SK-N-SH (cell line): ENCODE results near the gene JOSD1. TPM values are rescaled to one million over a fixed set of nuclear protein-coding genes. Genes with fewer than 3 reads are reported as not detected.

Experiments used
- CTCF ChIA-PET: fragments of 300-600, 350-600 bp; formaldehyde crosslinking; extraction: SDS; loops from one replicate; lab custom pipeline; 2021; lab: Yijun Ruan, JAX
- POLR2A ChIA-PET: fragments of 350-600 bp; sonication (Branson Sonifier 250); formaldehyde crosslinking; extraction: SDS; loops from one replicate; lab custom pipeline; 2020; ENCODE audit warnings: antibody characterized with exemption, inconsistent platforms; lab: Yijun Ruan, JAX
- DNase-seq: peaks from one replicate; pipeline ENCODE4 v3.0.0; 2012
- H2AFZ ChIP-seq: fragments of 200-600 bp; sonication (generic); 2 replicates; pipeline ENCODE4 v1.8.1; 2016; ENCODE audit warnings: antibody characterized with exemption, mild to moderate bottlenecking, low read depth
- H3F3A ChIP-seq: fragments of 200-600 bp; sonication (generic); replicated peaks from 2 replicates; pipeline ENCODE3; 2016; ENCODE audit warnings: antibody characterized with exemption, mild to moderate bottlenecking; ENCODE audit not compliant: insufficient read depth
- H3K27ac ChIP-seq, 2 experiments: fragments of 200-500 bp in 1 of 2; fragments of 200-600 bp in 1 of 2; sonication (Bioruptor generic) in 1 of 2; sonication (generic), shearing (Covaris generic) in 1 of 2; 2 replicates each; pipeline versions ENCODE4 v1.5.1 to v1.6.1; 2014 to 2016; ENCODE audit warnings: low read depth in 2 of 2, inconsistent platforms in 1 of 2, low read length in 1 of 2, mild to moderate bottlenecking in 1 of 2, mixed read lengths in 1 of 2
- H3K27me3 ChIP-seq: fragments of 200-600 bp; sonication (generic), shearing (Covaris generic); 2 replicates; pipeline ENCODE4 v1.6.1; 2016; ENCODE audit warnings: mixed run types; ENCODE audit not compliant: insufficient read depth
- H3K36me3 ChIP-seq, 2 experiments: fragments of 200-500 bp in 1 of 2; fragments of 200-600 bp in 1 of 2; sonication (Bioruptor generic) in 1 of 2; sonication (generic) in 1 of 2; replicated peaks in 1 of 2; 2 replicates each; pipeline versions ENCODE3 to v1.5.1; 2014 to 2016; ENCODE audit warnings: low read length in 1 of 2, mild to moderate bottlenecking in 1 of 2; ENCODE audit not compliant: insufficient read depth in 2 of 2, control insufficient read depth in 1 of 2
- H3K4me1 ChIP-seq, 2 experiments: fragments of 200-500 bp in 1 of 2; fragments of 200-600 bp in 1 of 2; sonication (Bioruptor generic) in 1 of 2; sonication (generic), shearing (Covaris generic) in 1 of 2; 2 replicates each; pipeline versions ENCODE4 v1.5.1 to v1.6.1; 2014 to 2016; ENCODE audit warnings: low read depth in 1 of 2, low read length in 1 of 2, mixed run types in 1 of 2; ENCODE audit not compliant: insufficient read depth in 2 of 2, control insufficient read depth in 1 of 2
- H3K4me2 ChIP-seq: fragments of 200-600 bp; sonication (generic), shearing (Covaris generic); 2 replicates; pipeline ENCODE4 v1.6.1; 2017; ENCODE audit warnings: mixed run types
- H3K4me3 ChIP-seq, 2 experiments: fragments of 200-500 bp in 1 of 2; fragments of 200-600 bp in 1 of 2; sonication (Bioruptor generic) in 1 of 2; sonication (generic), shearing (Covaris generic) in 1 of 2; 2 replicates each; pipeline versions ENCODE4 v1.5.1 to v1.8.1; 2014 to 2016; ENCODE audit warnings: low read depth in 2 of 2, inconsistent platforms in 1 of 2, low read length in 1 of 2, mild to moderate bottlenecking in 1 of 2, mixed read lengths in 1 of 2, moderate library complexity in 1 of 2
- H3K79me2 ChIP-seq: fragments of 200-600 bp; sonication (generic); 2 replicates; pipeline ENCODE4 v1.8.1; 2017; ENCODE audit warnings: mild to moderate bottlenecking; ENCODE audit not compliant: insufficient read depth
- H3K9ac ChIP-seq: fragments of 200-600 bp; sonication (generic); 2 replicates; pipeline ENCODE4 v1.6.1; 2017; ENCODE audit warnings: mixed run types
- H3K9me2 ChIP-seq: fragments of 200-600 bp; sonication (generic); 2 replicates; pipeline ENCODE4 v1.6.1; 2017; ENCODE audit warnings: mixed run types
- H3K9me3 ChIP-seq: fragments of 200-600 bp; sonication (generic); 2 replicates; pipeline ENCODE4 v1.6.1; 2017; ENCODE audit warnings: mixed run types, mild to moderate bottlenecking, moderate library complexity
- H4K20me1 ChIP-seq: fragments of 200-600 bp; sonication (generic); 2 replicates; pipeline ENCODE4 v1.6.1; 2017; ENCODE audit warnings: mild to moderate bottlenecking, mixed run types; ENCODE audit not compliant: insufficient read depth
- ELF1 ChIP-seq: IDR thresholded peaks from 2 replicates; pipeline ENCODE4 v1.4.0; 2012
- FOSL2 ChIP-seq: IDR thresholded peaks from 2 replicates; pipeline ENCODE4 v1.4.0; 2012; ENCODE audit warnings: low read depth, mild to moderate bottlenecking, moderate library complexity, borderline replicate concordance
- GABPA ChIP-seq: IDR thresholded peaks from 2 replicates; pipeline ENCODE4 v1.4.0; 2012; ENCODE audit warnings: low read depth, mild to moderate bottlenecking
- GATA2 ChIP-seq: sonication (generic); formaldehyde crosslinking; IDR thresholded peaks from 2 replicates; pipeline ENCODE4 v1.5.0; 2020; ENCODE audit warnings: mild to moderate bottlenecking, missing genetic modification reagents
- PBX3 ChIP-seq: IDR thresholded peaks from 2 replicates; pipeline ENCODE4; 2012
- TAF1 ChIP-seq: IDR thresholded peaks from 2 replicates; pipeline ENCODE4 v1.6.1; 2012; ENCODE audit warnings: low read depth, mild to moderate bottlenecking, low read length, moderate library complexity, borderline replicate concordance
- WGBS: methylation state at CpG from one replicate; pipeline ENCODE4 v1.1.6; 2017; ENCODE audit warnings: low lambda C conversion rate; 5-methylcytosine and 5-hydroxymethylcytosine counted together
- polyA plus RNA-seq, 3 experiments: library from polyadenylated mRNA; depleted of rRNA; stranded (reverse); fragments of >200 nt; gene quantifications; 2 replicates each; pipeline ENCODE4 v1.2.3, GENCODE V29; 2012
- TF ChIP-seq, protein P1 (sequence below): IDR thresholded peaks from 2 replicates; pipeline ENCODE4 v1.4.0; 2012; ENCODE audit warnings: low read depth, borderline replicate concordance
- TF ChIP-seq, protein P2 (sequence below): IDR thresholded peaks from 2 replicates; pipeline ENCODE4 v1.4.0; 2012; ENCODE audit warnings: low read depth, borderline replicate concordance
- TF ChIP-seq, protein P3 (sequence below): IDR thresholded peaks from 2 replicates; pipeline ENCODE4 v1.4.0; 2012; ENCODE audit warnings: low read depth
- TF ChIP-seq, protein P4 (sequence below): IDR thresholded peaks from 2 replicates; pipeline ENCODE4 v1.6.1; 2012; ENCODE audit warnings: mild to moderate bottlenecking, low read depth, low read length, moderate library complexity

JOSD1 gene
- polyA plus RNA-seq, 1 of the 3 experiments (the other 2 are of a cell fraction), result 17.8 TPM

- Histone ChIP-seq H3K79me2 (peaks cover 51% of the 10 kb centered on the region), H3K9me2 (no peaks in the 10 kb centered on the region), H3K4me3 (peak overlapping the region; percentile 65 to 70), H3K9me3 (no peaks in the 10 kb centered on the region), H3K4me1 (peaks cover 10 to 20% of the 10 kb centered on the region in 2 experiments; a peak in 2 of 4 replicates), H3K27ac (peak overlapping the region; percentile 64 to 75), H3K27me3 (no peaks in the 10 kb centered on the region), H2AFZ (no peak overlapping the region), H3K9ac (peak overlapping the region; percentile 95), H4K20me1 (no peaks in the 10 kb centered on the region), H3K4me2 (peak overlapping the region; percentile 85), H3F3A (peaks cover 29% of the 10 kb centered on the region), H3K36me3 (no peaks in the 10 kb centered on the region)
- TF ChIP-seq, protein P1, sequence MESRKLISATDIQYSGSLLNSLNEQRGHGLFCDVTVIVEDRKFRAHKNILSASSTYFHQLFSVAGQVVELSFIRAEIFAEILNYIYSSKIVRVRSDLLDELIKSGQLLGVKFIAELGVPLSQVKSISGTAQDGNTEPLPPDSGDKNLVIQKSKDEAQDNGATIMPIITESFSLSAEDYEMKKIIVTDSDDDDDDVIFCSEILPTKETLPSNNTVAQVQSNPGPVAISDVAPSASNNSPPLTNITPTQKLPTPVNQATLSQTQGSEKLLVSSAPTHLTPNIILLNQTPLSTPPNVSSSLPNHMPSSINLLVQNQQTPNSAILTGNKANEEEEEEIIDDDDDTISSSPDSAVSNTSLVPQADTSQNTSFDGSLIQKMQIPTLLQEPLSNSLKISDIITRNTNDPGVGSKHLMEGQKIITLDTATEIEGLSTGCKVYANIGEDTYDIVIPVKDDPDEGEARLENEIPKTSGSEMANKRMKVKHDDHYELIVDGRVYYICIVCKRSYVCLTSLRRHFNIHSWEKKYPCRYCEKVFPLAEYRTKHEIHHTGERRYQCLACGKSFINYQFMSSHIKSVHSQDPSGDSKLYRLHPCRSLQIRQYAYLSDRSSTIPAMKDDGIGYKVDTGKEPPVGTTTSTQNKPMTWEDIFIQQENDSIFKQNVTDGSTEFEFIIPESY, result no peak
- TF ChIP-seq, protein P2, sequence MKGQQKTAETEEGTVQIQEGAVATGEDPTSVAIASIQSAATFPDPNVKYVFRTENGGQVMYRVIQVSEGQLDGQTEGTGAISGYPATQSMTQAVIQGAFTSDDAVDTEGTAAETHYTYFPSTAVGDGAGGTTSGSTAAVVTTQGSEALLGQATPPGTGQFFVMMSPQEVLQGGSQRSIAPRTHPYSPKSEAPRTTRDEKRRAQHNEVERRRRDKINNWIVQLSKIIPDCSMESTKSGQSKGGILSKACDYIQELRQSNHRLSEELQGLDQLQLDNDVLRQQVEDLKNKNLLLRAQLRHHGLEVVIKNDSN, result no peak
- TF ChIP-seq ELF1 (no peak), GABPA (no peak)
- WGBS, result 1% methylated on average over 9 of the region's 57 CpGs
- POLR2A ChIA-PET, result interaction anchor here (2.3 kb wide), 1 partner anchor 19 kb away, joined by 8 read pairs; the partner anchor contains the start of gene TOMM22
- CTCF ChIA-PET, result interaction anchor here (3.0 kb wide), 1 partner anchor 18 kb away, joined by 13 read pairs; the partner anchor contains the start of gene TOMM22
- DNase-seq, result peak; percentile 82
Observed at GRCh38 chr22:38700270-38700788, 414 bp downstream of the JOSD1 start.

DNA sequence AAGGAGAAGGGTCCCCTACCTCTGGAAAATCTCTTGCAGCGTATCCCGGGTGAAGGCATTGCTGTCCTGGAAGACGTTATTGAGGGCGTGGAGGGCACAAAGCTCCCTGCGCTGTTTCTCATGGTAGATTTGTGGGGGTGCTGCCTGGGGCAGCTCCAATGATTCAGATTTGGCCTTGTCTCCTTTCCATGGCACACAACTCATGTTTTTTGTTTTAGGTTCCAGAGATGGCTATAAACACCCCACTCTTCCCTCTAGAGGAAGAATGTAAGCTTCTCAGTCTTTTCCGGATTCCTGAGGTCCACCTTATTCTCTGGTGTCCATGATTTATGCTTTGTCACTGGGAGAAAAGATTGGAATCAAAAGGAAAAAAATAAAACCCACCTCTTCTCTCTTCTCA is 959 bp downstream of the JOSD1 start:
- TF ChIP-seq TAF1, result no peak
- TF ChIP-seq, protein P3, sequence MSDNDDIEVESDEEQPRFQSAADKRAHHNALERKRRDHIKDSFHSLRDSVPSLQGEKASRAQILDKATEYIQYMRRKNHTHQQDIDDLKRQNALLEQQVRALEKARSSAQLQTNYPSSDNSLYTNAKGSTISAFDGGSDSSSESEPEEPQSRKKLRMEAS, result no peak
- TF ChIP-seq PBX3, result no peak
- no peak for TF ChIP-seq FOSL2
- TF ChIP-seq GATA2 (CRISPR knock-in tag), result no peak
- TF ChIP-seq, protein P4, sequence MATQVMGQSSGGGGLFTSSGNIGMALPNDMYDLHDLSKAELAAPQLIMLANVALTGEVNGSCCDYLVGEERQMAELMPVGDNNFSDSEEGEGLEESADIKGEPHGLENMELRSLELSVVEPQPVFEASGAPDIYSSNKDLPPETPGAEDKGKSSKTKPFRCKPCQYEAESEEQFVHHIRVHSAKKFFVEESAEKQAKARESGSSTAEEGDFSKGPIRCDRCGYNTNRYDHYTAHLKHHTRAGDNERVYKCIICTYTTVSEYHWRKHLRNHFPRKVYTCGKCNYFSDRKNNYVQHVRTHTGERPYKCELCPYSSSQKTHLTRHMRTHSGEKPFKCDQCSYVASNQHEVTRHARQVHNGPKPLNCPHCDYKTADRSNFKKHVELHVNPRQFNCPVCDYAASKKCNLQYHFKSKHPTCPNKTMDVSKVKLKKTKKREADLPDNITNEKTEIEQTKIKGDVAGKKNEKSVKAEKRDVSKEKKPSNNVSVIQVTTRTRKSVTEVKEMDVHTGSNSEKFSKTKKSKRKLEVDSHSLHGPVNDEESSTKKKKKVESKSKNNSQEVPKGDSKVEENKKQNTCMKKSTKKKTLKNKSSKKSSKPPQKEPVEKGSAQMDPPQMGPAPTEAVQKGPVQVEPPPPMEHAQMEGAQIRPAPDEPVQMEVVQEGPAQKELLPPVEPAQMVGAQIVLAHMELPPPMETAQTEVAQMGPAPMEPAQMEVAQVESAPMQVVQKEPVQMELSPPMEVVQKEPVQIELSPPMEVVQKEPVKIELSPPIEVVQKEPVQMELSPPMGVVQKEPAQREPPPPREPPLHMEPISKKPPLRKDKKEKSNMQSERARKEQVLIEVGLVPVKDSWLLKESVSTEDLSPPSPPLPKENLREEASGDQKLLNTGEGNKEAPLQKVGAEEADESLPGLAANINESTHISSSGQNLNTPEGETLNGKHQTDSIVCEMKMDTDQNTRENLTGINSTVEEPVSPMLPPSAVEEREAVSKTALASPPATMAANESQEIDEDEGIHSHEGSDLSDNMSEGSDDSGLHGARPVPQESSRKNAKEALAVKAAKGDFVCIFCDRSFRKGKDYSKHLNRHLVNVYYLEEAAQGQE, result no peak
- Histone ChIP-seq H3K4me1 (peaks cover 9 to 20% of the 10 kb centered on the region in 2 experiments; a peak in 2 of 4 replicates), H4K20me1 (no peaks in the 10 kb centered on the region), H3K27me3 (no peaks in the 10 kb centered on the region), H3K9me2 (no peaks in the 10 kb centered on the region), H3K79me2 (peaks cover 57% of the 10 kb centered on the region), H2AFZ (no peak overlapping the region), H3K27ac (peak overlapping the region in 1 of 2 experiments; percentile 75; a peak in 2 of 4 replicates), H3K4me2 (peak overlapping the region; percentile 85), H3F3A (peaks cover 29% of the 10 kb centered on the region), H3K4me3 (peak overlapping the region; percentile 65 to 70), H3K9me3 (no peaks in the 10 kb centered on the region), H3K9ac (peak overlapping the region; percentile 95), H3K36me3 (no peaks in the 10 kb centered on the region)
- ChIA-PET CTCF (interaction anchor here (0.6 to 3.0 kb wide), 3 partner anchors 18 to 47 kb away, joined by 4 to 13 read pairs (median 4); partner anchors contain the start of gene TOMM22), POLR2A (interaction anchor here (2.3 kb wide), 1 partner anchor 18 kb away, joined by 8 read pairs; the partner anchor contains the start of gene TOMM22)
- no peak for DNase-seq
- 12% methylated on average over 3 of the region's 6 CpGs for WGBS
